B cell (primary cell): Measurements from ENCODE around the gene TUBA1B.

ENCODE experiments used
- EZH2 ChIP-seq: IDR thresholded peaks from 2 replicates; pipeline ENCODE4 v1.6.1; 2012; ENCODE audit warnings: borderline replicate concordance, low read depth, mild to moderate bottlenecking, moderate library complexity, low read length; ENCODE audit not compliant: insufficient read depth, poor library complexity, severe bottlenecking
- TF ChIP-seq, protein P1 (sequence below): fragments of 200-600 bp; IDR thresholded peaks from one replicate; pipeline ENCODE4 v1.8.0; 2022; ENCODE audit warnings: antibody characterized with exemption, mild to moderate bottlenecking

DNA sequence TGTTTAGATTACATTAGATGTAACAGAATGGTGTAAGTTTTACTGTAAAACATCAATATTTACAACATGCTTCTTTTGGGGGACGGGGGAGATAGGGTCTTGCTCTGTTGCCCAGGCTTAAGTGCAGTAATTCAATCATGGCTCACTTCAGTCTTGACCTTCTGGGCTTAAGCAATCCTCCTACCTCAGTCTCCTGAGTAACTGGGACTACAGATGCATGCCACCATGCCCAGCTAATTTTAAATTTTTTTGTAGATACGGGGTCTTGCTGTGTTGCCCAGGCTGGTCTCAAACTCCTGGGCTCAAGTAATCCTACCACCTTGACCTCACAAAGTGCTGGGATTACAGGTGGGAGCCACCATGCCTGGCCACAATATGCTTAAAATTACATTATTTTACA, 33.9 kb upstream of the TUBA1B start:
- TF ChIP-seq, protein P1, sequence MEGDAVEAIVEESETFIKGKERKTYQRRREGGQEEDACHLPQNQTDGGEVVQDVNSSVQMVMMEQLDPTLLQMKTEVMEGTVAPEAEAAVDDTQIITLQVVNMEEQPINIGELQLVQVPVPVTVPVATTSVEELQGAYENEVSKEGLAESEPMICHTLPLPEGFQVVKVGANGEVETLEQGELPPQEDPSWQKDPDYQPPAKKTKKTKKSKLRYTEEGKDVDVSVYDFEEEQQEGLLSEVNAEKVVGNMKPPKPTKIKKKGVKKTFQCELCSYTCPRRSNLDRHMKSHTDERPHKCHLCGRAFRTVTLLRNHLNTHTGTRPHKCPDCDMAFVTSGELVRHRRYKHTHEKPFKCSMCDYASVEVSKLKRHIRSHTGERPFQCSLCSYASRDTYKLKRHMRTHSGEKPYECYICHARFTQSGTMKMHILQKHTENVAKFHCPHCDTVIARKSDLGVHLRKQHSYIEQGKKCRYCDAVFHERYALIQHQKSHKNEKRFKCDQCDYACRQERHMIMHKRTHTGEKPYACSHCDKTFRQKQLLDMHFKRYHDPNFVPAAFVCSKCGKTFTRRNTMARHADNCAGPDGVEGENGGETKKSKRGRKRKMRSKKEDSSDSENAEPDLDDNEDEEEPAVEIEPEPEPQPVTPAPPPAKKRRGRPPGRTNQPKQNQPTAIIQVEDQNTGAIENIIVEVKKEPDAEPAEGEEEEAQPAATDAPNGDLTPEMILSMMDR: no peak
- TF ChIP-seq EZH2: no peak
